GM19240 (cell line): Measurements from ENCODE around the gene ATG10.

Source experiments
- DNase-seq: peaks from one replicate; pipeline ENCODE4 v3.0.0; 2011; ENCODE audit warnings: low spot score; ENCODE audit not compliant: insufficient read length

Gene ATG10

GRCh38 chr5:82164176-82164976, 192.6 kb downstream of the ATG10 start:
- DNase-seq = no peak

GRCh38 chr5:82164977-82165713, 193.3 kb downstream of the ATG10 start:
- no peak for DNase-seq

- no peak for DNase-seq
Observed at GRCh38 chr5:82165740-82166530, 194.1 kb downstream of the ATG10 start.

- no peak for DNase-seq
Observed at GRCh38 chr5:82167372-82167935, 195.6 kb downstream of the ATG10 start.

- DNase-seq = no peak
Observed at GRCh38 chr5:82168294-82168693, 196.5 kb downstream of the ATG10 start.

- DNase-seq = no peak
Observed at GRCh38 chr5:82169892-82170291, 198.1 kb downstream of the ATG10 start.

- DNase-seq = peak; percentile 21
Observed at GRCh38 chr5:82174128-82174918, 202.5 kb downstream of the ATG10 start.

- no peak for DNase-seq
Observed at GRCh38 chr5:82174919-82175219, 203.0 kb downstream of the ATG10 start.

GRCh38 chr5:82176115-82176814, 204.4 kb downstream of the ATG10 start:
- no peak for DNase-seq

- DNase-seq = no peak
Observed at GRCh38 chr5:82178378-82178777, 206.6 kb downstream of the ATG10 start.

- DNase-seq = no peak
Observed at GRCh38 chr5:82182662-82183061, 210.8 kb downstream of the ATG10 start.

GRCh38 chr5:82183828-82184227, 212.0 kb downstream of the ATG10 start:
- DNase-seq = no peak

- DNase-seq = no peak
Observed at GRCh38 chr5:82185851-82186250, 214.0 kb downstream of the ATG10 start.

- DNase-seq = no peak
Observed at GRCh38 chr5:82197550-82197949, 225.7 kb downstream of the ATG10 start.

- DNase-seq = no peak
Observed at GRCh38 chr5:82204567-82204966, 232.7 kb downstream of the ATG10 start.

GRCh38 chr5:82205005-82205404, 233.2 kb downstream of the ATG10 start:
- no peak for DNase-seq

- DNase-seq = no peak
Observed at GRCh38 chr5:82208371-82208770, 236.5 kb downstream of the ATG10 start.

- no peak for DNase-seq
Observed at GRCh38 chr5:82211855-82212572, 240.2 kb downstream of the ATG10 start.

- no peak for DNase-seq
Observed at GRCh38 chr5:82217917-82218316, 246.1 kb downstream of the ATG10 start.
